PC-9 (cell line): ENCODE measurements around the gene NF1.

ENCODE experiments used
- CTCF ChIP-seq: fragments of 200-600 bp; sonication (generic); conservative IDR thresholded peaks from 2 replicates; pipeline ENCODE4 v1.6.1; 2017; ENCODE audit warnings: mixed run types, antibody characterized with exemption, mild to moderate bottlenecking, moderate library complexity
- EZH2 ChIP-seq: fragments of 200-600 bp; sonication (generic); IDR thresholded peaks from 2 replicates; pipeline ENCODE4 v1.8.0; 2017; ENCODE audit warnings: antibody characterized with exemption, low read depth

GRCh38 chr17:31386542-31387075 is 291.8 kb downstream of the NF1 start:
- no peak for TF ChIP-seq CTCF
- no peak for TF ChIP-seq EZH2
